Measurements from ENCODE around the gene MMP23B.
"Not testable (repeated sequence)": the region's sequence is repeated elsewhere in the genome, so short reads cannot be mapped to it uniquely, and the experiment has no call there.

The MMP23B gene

DNA sequence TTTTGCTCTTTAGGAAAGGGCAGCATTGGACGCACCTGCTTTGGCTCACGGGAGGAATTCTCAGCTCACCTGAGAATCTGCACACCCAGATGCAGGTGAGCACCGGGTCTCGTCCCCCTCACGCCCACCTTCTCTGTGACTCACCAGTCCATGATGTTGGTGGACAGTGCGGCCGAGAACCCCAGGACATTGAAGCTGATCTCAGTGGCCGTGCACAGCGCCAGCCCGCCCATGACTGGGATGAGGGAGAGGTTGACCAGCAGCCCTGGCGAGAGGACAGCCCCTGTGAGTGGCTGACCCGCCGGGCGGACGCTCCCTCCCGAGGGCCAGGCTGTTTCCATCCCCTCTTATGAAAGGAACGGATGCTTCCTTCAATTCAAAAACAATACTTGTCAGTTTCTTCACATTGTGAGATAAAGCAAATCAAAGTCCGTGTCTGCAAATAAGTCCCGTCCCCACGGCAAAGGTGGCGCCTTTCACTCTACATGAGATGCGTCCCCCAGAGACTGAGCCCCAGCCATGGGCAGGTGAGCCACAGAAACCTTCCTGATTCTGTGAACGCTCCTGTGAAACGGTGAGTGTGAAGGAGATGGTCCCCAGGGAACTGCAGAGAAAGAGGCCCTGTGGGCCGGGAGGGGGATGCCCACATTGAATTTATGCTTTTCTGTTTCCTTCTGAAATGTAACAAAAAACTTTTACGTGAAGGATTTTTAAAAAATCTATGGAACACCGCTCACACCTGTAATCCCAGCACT is 39.6 kb downstream of the MMP23B start:
- DNase-seq, result no peak

- DNase-seq, result no peak
Measured at GRCh38 chr1:1672181-1672965, 40.4 kb downstream of the MMP23B start.

- not testable (repeated sequence) for DNase-seq
Measured at GRCh38 chr1:1674806-1675205, 42.8 kb downstream of the MMP23B start.

DNA sequence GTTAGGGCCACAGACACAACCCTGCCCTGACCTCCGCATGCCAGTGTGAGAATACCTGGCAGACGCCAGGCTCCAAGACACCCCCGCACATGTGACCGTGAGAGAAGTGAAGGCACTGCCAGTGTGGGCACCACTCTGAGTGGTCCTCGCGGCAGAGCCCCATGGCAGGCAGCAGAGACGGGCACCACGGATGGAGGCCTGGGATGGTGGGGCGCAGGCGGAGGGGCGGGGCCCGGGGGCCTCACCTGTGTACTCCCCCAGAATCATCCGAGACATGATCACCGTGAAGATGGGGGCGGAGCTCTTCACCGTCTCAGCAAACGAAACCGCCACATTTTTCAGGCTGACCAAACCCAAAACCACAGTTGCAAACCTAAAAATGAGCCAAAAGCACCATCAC is 43.2 kb downstream of the MMP23B start:
- DNase-seq, result not testable (repeated sequence)

- not testable (repeated sequence) for DNase-seq
Measured at GRCh38 chr1:1676087-1676486, 44.1 kb downstream of the MMP23B start.

GRCh38 chr1:1677718-1678580 is 46.0 kb downstream of the MMP23B start:
- DNase-seq, result no peak

DNA sequence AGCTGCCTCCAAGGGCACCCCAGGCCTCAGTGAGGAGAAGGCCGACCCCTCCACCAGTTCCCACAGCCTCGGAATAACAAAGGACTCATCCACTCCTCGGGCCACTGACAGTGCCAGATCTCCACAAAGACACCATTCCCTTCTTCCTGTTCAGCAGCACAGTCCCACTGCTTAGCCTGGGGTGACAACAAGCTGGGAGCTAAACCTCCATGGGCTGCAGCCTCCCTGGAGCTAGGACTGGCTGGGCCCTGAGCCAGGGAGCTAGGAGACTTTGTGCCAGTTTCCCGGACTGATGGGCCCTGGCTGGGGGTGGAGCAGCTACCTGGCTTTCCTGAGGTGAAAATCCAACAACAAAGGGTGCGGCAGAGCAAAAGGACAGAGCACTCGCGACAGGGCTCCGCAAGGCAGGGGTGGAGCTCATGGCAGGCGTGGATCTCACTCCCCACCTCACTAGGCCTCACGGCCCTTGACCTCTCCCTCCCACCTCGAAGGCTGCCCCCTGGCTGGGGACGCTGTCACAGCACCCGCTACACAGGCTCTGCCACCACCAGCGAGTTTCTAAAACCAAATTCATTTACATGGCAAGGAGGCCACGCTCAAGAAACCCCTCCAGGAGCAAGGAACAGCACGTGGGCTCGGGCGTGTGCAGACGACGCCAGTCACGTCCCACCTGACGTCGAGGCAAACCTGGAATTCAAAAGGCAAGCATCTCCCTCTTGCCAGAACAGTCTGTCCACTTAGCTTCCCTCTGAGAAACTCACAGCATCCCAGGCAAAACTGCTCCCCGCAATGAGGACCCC is 46.8 kb downstream of the MMP23B start:
- peak; percentile 7 for DNase-seq

GRCh38 chr1:1680031-1680911 is 48.3 kb downstream of the MMP23B start:
- DNase-seq, result no peak

GRCh38 chr1:1680912-1681273 is 48.9 kb downstream of the MMP23B start:
- no peak for DNase-seq

GRCh38 chr1:1683104-1683905 is 51.3 kb downstream of the MMP23B start:
- DNase-seq, result no peak
